Esophagus squamous epithelium (tissue), 5 donors: ENCODE measurements around the gene UBE4A. TPM values are rescaled to one million over a fixed set of nuclear protein-coding genes. Genes with fewer than 3 reads are reported as not detected.

Source experiments
- DNase-seq: peaks from one replicate; lab custom pipeline; 2025; lab: John Stamatoyannopoulos, UW
- H3K27ac ChIP-seq, 4 donors: fragments of 200-600 bp; sonication (generic); one replicate each; pipeline ENCODE4 v1.5.1; 2016 to 2019; ENCODE audit warnings: mild to moderate bottlenecking in 1 of 4
- H3K27me3 ChIP-seq, 4 donors: fragments of 200-600 bp; sonication (generic); 1 replicate in 3 of 4; 2 replicates in 1 of 4; pipeline versions ENCODE4 v1.5.1 to v1.6.0; 2017 to 2021; ENCODE audit warnings: antibody characterized with exemption in 1 of 4
- H3K36me3 ChIP-seq, 3 donors: fragments of 200-600 bp; sonication (generic); one replicate each; pipeline ENCODE4 v1.5.1; 2016 to 2019
- H3K4me1 ChIP-seq, 3 donors: fragments of 200-600 bp; sonication (generic); one replicate each; pipeline ENCODE4 v1.5.1; 2017 to 2019
- H3K4me3 ChIP-seq, 4 donors: fragments of 200-600 bp; sonication (generic); 1 replicate in 3 of 4; 2 replicates in 1 of 4; pipeline ENCODE4 v1.5.1; 2016 to 2019; ENCODE audit warnings: mild to moderate bottlenecking in 2 of 4, moderate library complexity in 1 of 4
- H3K9me3 ChIP-seq, 3 donors: fragments of 200-600 bp; sonication (generic); one replicate each; pipeline ENCODE4 v1.5.1; 2016 to 2019
- POLR2A ChIP-seq, 4 donors: fragments of 450-650 bp; IDR thresholded peaks; one replicate each; pipeline ENCODE4 v1.6.1; 2017; ENCODE audit warnings: antibody characterized with exemption in 4 of 4, mild to moderate bottlenecking in 4 of 4, moderate library complexity in 3 of 4
- WGBS, 2 donors: methylation state at CpG; one replicate each; pipeline ENCODE4 v1.1.5; 2018; 5-methylcytosine and 5-hydroxymethylcytosine counted together
- intact Hi-C: fragments of 100-400 bp; cut with DNase I; formaldehyde crosslinking; loops from one replicate; pipeline ENCODE4 v1.15.0; 2022
- total RNA-seq, 4 donors: library from RNA; depleted of rRNA; stranded (reverse); fragments of >200 nt; gene quantifications; one replicate each; pipeline ENCODE4 v1.1.0, GENCODE V29; 2016
- TF ChIP-seq, protein P1 (sequence below), 6 experiments: fragments of 450-650 bp in 4 of 6; fragments of 200-600 bp in 2 of 6; sonication (generic) in 2 of 6; IDR thresholded peaks; one replicate each; pipeline ENCODE4 v1.5.1; 2016 to 2019; ENCODE audit warnings: antibody characterized with exemption in 6 of 6, mild to moderate bottlenecking in 4 of 6, moderate library complexity in 4 of 6
- donor health status: DM: yes; HTN: yes; CAD: no.

Gene UBE4A
- total RNA-seq, 4 donors from 2014 or later, result 21.9 to 36.0 (median 33.2) TPM

DNA sequence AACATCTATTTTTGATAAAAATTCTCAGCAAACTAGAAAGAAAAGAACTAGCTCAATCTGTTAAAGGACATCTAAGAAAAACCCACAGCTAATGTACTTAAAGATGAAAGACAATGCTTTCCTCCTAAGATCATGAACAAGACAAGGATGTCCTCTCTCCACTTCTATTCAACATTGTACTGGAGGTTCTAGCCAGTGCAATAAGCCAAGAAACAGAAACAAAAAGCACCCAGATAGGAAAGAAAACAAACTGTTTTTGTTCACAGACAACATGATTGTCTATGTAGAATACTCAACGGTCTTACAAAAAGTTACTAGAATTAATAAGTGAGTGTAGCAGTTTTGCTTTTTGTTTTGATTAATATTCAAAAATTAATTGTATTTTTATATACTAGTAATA lies 24.7 kb upstream of the UBE4A start:
- H3K9me3 ChIP-seq, result no peaks in the 10 kb centered on the region
- H3K4me3 ChIP-seq, result no peak overlapping the region
- H3K27me3 ChIP-seq, result peaks cover 0 to 2% (median 0%) of the 10 kb centered on the region in 4 donors
- WGBS, 2 donors, result 74 to 76% methylated on average over 1 of the region's 1 CpG
- DNase-seq, result no peak
- no peak overlapping the region for H3K27ac ChIP-seq
- intact Hi-C loops, result no loop called here
- H3K36me3 ChIP-seq, result no peaks in the 10 kb centered on the region
- peaks cover 0 to 9% (median 3%) of the 10 kb centered on the region in 3 donors for H3K4me1 ChIP-seq
- TF ChIP-seq, protein P1, sequence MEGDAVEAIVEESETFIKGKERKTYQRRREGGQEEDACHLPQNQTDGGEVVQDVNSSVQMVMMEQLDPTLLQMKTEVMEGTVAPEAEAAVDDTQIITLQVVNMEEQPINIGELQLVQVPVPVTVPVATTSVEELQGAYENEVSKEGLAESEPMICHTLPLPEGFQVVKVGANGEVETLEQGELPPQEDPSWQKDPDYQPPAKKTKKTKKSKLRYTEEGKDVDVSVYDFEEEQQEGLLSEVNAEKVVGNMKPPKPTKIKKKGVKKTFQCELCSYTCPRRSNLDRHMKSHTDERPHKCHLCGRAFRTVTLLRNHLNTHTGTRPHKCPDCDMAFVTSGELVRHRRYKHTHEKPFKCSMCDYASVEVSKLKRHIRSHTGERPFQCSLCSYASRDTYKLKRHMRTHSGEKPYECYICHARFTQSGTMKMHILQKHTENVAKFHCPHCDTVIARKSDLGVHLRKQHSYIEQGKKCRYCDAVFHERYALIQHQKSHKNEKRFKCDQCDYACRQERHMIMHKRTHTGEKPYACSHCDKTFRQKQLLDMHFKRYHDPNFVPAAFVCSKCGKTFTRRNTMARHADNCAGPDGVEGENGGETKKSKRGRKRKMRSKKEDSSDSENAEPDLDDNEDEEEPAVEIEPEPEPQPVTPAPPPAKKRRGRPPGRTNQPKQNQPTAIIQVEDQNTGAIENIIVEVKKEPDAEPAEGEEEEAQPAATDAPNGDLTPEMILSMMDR (IDR thresholded peaks at IDR 0.05), result no peak
- no peak for TF ChIP-seq POLR2A (IDR thresholded peaks at IDR 0.05)

DNA sequence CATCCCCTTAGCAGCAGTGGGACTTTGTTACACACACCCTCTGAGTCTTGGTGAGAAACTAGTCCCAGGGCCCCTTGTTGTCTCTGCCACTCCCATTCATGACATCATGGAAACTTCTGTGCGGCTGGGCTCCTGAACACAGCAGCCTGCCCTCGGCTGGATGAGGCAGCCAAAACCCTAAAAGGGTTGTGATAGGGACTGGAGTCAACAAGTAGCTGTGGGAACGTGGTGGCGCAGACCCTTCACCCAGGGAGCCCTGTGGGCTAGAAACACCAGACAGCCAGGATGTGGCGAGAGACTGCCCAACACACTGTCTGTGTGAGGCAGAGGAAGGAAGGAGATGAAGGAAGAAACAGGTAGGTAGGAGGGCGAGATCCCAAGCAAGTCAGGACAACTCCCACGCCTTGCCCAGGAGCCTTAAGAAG lies 20.8 kb upstream of the UBE4A start:
- DNase-seq, result peak; percentile 4
- 45 to 50% methylated on average over 3 to 6 of the region's 7 CpGs for WGBS, 2 donors
- H3K4me3 ChIP-seq, result peak overlapping the region in 1 of 4 donors; percentile 33

DNA sequence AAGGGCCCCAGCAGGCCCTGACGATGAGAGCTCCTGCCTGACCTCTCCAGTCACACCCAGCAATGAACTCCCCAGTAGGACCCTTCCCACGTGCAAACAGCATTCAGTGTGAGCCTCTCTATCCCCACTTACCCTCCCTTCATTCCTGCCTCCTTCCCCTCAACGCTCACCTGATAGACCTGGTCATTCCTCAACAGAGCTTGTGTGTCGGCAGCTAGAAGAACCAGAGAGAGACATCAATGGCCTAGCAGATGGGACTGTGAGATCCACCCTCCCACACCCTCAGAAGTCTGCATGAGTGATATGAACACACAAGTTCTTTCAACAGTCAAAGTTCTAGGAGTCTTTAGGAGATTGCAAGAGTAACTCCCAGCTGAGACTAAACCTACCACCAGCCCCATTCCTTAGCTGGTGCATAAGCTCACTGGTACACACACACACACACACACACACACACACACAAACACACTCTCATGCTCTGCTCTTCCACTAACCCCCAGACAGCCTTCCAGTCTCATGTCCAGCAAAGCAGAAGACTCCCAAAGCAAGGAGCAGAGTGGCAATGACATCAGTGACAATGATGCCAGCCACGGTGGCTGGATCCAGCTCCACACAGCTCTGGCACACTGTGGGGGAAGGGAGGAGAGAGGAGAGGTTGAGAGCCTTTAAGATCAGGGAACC lies 20.0 kb upstream of the UBE4A start:
- peaks cover 0 to 23% (median 0%) of the 10 kb centered on the region in 4 donors for H3K27me3 ChIP-seq
- H3K4me1 ChIP-seq, result peaks cover 0 to 9% (median 3%) of the 10 kb centered on the region in 3 donors
- intact Hi-C loops, result no loop called here
- DNase-seq, result no peak
- H3K9me3 ChIP-seq, result no peaks in the 10 kb centered on the region
- H3K4me3 ChIP-seq, result peak overlapping the region in 2 of 4 donors; percentile 33 to 34
- no peaks in the 10 kb centered on the region for H3K36me3 ChIP-seq
- 65 to 70% methylated on average over 2 to 5 of the region's 5 CpGs for WGBS, 2 donors
- H3K27ac ChIP-seq, result peak overlapping the region; percentile 9 to 61 (median 38)
- TF ChIP-seq, protein P1 (IDR thresholded peaks at IDR 0.05), result no peak
- TF ChIP-seq POLR2A (IDR thresholded peaks at IDR 0.05), result no peak

More for the DNA sequence above, 20.8 kb upstream of the UBE4A start:
- intact Hi-C loops, result no loop called here
- Histone ChIP-seq H3K27me3 (peaks cover 0 to 15% (median 0%) of the 10 kb centered on the region in 4 donors), H3K27ac (peak overlapping the region in 3 of 4 donors; percentile 35 to 61 (median 40)), H3K4me1 (peaks cover 0 to 9% (median 3%) of the 10 kb centered on the region in 3 donors), H3K9me3 (no peaks in the 10 kb centered on the region), H3K36me3 (no peaks in the 10 kb centered on the region)
- TF ChIP-seq, protein P1 (IDR thresholded peaks at IDR 0.05), result no peak
- TF ChIP-seq POLR2A (IDR thresholded peaks at IDR 0.05), result peak in 1 of 4 donors; percentile 25

DNA sequence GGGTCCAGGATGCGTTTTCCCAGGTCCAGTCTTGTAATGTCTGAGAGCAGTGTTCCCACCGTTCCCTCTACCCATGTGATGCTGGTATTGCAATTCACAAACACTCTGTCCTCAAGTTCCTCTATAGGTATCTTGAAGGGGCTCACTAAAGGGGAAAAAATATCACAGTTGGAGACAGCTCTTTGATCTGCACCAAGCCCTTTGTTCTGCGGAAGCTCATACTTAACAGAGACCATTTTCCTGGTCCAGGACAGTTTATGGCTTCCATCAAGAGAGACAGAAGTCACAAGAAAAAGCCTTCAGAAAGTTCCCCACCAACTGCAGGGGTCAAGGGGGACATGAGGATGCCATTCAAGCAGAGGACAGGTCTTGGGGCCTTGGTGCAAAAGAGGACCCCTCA lies 19.0 kb upstream of the UBE4A start:
- TF ChIP-seq, protein P1 (IDR thresholded peaks at IDR 0.05), result no peak
- no peak for TF ChIP-seq POLR2A (IDR thresholded peaks at IDR 0.05)
- peaks cover 0 to 9% (median 3%) of the 10 kb centered on the region in 3 donors for H3K4me1 ChIP-seq
- peak overlapping the region in 2 of 4 donors; percentile 33 to 34 for H3K4me3 ChIP-seq
- DNase-seq, result no peak
- no peak overlapping the region for H3K27ac ChIP-seq
- H3K9me3 ChIP-seq, result no peaks in the 10 kb centered on the region
- H3K36me3 ChIP-seq, result no peaks in the 10 kb centered on the region
- intact Hi-C loops, result loop anchor here (10.0 kb wide), 1 partner anchor 146 kb away; no protein-coding TSS in a partner anchor
- 80% methylated on average over 2 to 3 of the region's 3 CpGs for whole genome bisulfite sequencing, 2 donors
- peaks cover 0 to 31% (median 0%) of the 10 kb centered on the region in 4 donors for H3K27me3 ChIP-seq

DNA sequence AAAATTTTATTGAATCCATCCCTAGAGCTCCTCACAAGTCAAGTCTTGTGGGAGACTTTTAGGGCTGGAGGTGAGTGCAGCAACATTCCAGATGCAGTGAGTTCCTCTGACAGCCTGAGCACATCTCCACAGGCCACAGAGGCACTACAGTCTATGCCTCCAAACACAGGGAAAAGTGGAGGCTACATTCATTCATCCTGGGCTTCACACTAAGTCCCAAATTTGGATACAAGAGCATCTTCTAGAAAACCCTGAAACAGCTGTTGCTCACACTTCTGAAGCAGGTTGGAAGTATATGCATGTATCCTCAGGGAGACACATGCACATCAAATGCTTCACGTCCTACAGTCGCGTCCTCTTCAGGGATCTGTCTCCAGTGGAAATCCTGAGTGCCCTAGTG lies 18.1 kb upstream of the UBE4A start:
- 64% methylated on average over 3 of the region's 3 CpGs; no CpG with 5 or more reads in 1 of the 2 donors for WGBS, 2 donors
- Histone ChIP-seq H3K36me3 (no peaks in the 10 kb centered on the region), H3K27ac (peak overlapping the region in 1 of 4 donors; percentile 9), H3K27me3 (peaks cover 0 to 34% (median 0%) of the 10 kb centered on the region in 4 donors), H3K4me3 (peak overlapping the region in 2 of 4 donors; percentile 33 to 34), H3K9me3 (no peaks in the 10 kb centered on the region), H3K4me1 (peaks cover 0 to 9% (median 3%) of the 10 kb centered on the region in 3 donors)
- TF ChIP-seq POLR2A (IDR thresholded peaks at IDR 0.05), result no peak
- TF ChIP-seq, protein P1 (IDR thresholded peaks at IDR 0.05), result no peak
- DNase-seq, result no peak
- intact Hi-C loops, result loop anchor here (10.0 kb wide), 1 partner anchor 146 kb away; no protein-coding TSS in a partner anchor
